GM21576 (cell line): ENCODE data around the gene SPATA13.

Source experiments
- ATAC-seq: cut with Tn5 transposase; IDR thresholded peaks from one replicate; pipeline ENCODE4 v1.9.1; 2021; ENCODE audit warnings: mild to moderate bottlenecking, moderate library complexity; ENCODE audit not compliant: unreplicated experiment

SPATA13 gene

GRCh38 chr13:24218977-24219376 lies 58.5 kb downstream of the SPATA13 start:
- ATAC-seq = no peak

- no peak for ATAC-seq
These were observed 59.7 kb downstream of the SPATA13 start for GRCh38 chr13:24220086-24220703.

GRCh38 chr13:24221007-24221406 lies 60.5 kb downstream of the SPATA13 start:
- ATAC-seq = no peak

GRCh38 chr13:24222756-24223155 lies 62.2 kb downstream of the SPATA13 start:
- no peak for ATAC-seq

DNA sequence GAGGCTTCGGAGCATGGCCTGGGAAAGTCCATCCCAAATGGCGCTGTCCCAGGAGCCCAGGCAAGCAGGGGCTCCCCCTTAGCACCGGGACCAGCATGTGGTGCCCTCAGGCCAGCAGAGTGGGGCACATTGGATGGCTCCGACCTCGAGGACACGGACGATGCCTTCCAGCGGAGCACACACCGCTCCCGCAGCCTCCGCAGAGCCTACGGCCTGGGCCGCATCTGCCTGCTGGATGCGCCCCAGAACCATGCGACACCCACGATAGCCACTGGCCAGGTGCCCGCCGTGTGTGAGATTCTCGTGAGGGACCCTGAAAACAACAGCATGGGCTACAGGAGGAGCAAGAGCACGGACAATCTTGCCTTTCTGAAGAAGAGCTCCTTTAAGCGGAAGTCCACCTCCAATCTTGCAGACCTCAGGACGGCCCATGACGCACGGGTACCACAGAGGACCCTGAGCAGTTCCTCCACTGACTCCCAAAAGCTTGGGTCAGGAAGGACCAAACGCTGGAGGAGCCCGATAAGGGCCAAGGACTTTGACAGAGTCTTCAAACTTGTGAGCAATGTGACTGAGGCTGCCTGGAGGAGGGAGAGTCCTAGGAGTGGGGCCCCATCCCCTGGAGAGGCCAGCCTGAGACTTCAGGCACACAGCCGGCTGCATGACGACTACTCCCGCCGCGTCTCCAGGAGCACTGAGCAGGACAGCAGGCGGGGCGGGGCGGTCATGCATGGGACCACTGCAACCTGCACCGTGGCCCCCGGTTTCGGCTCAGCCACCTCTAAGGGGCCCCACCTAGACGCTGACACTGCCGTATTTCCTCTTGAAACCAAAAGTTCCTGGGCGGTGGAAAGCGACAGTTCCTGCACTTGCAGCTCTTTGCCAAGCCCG lies 63.1 kb downstream of the SPATA13 start:
- ATAC-seq = peak; percentile 43

- ATAC-seq = peak; percentile 24
These were observed 63.7 kb downstream of the SPATA13 start for GRCh38 chr13:24224232-24224680.

- no peak for ATAC-seq
These were observed 64.5 kb downstream of the SPATA13 start for GRCh38 chr13:24225062-24225461.

GRCh38 chr13:24225930-24226329 lies 65.4 kb downstream of the SPATA13 start:
- ATAC-seq = no peak

DNA sequence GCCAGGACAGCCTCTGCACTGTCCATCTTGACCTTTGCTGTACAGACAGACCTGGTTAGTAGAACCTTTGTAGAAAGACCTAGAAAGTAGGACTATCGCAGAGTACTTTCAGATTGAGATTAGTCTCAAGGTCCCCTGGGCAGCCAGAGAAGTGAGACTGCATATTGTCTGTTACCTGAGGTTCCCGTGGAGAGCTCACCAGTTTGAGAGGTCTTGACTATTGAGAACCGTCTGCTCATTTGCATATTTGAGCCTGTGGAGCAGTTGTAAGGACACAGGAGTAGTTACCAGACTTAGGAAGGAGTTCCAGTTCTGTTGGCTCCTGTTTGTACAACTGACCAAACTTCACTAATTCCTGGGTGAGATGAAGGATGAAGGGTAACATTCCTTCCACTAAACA lies 66.2 kb downstream of the SPATA13 start:
- no peak for ATAC-seq

DNA sequence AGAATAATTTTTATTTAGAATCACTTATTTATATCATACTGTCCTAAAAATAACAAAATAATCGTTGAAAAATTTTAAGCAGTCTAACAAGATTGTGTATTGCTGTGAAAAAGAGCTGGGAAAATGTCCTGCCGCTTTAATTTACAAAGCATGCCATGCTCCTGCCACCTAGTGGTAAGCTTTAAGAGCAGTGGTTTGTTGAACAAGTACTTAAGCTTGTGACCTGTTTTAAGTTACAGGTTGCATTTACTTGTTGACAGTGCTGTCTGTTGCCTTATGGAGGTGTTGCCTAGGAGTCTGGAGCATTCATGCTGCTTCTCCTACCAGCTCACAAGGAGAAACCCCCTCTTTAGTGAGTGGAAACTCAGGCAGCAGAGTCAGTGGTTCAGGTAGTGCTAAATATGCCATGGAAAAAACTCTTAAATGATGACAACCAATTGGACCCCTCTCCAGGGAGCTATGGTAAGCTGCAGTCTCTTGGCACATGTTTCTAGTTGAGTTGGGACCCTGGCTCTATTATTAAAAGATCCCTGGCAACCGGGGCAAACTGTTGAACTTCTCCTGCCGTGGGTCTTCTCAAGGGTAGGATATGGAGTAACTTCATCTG lies 68.4 kb downstream of the SPATA13 start:
- ATAC-seq = no peak

DNA sequence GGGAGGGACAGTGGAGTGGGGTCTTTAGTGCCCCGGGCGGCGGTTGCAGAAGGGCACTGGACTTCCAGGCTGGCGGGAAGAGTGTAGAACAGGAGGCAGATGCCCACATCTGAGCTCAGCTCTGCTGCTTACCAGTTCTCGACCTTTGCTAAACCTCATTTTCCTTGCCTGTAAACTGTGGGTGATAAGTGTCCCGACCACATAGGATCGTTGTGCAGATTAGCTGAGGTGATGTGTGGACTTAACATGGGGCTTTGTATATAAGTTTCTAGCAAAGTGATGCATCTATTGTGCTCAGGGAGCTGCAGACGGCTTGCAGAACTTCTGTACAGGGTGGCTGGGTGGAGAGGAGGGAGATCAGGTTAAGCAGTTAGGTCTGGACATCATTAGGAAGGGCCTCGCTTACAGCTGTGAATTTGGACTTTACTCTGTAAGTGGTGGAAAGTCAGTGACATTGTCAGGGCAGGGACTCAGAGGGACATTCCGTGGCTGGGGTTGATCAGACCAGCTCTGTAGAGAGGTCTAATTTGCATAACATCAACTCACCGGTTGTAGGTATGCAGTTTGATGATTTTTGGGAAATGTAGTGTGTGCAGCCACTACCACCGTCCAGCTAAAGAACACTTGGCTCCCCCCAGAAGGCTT lies 70.0 kb downstream of the SPATA13 start:
- ATAC-seq = no peak

- no peak for ATAC-seq
These were observed 70.9 kb downstream of the SPATA13 start for GRCh38 chr13:24231377-24231776.

DNA sequence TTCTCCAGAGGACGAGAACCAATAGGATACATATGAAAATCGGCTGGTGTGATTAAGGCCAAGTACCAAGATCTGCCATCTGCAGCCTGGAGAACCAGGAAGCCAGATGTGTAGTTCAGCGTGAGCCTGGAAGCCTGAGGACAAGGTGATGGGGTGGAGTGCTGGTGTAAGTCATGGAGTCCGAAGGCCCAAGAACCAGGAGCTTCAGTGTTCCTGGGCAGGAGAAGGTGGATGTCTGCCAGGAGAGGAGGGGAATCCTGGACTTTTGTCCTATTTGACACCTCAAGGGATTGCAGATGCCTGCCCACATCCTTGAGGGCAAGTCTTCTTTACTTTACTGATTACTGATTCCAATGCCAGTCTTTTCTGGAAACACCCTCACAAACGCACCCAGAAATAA lies 71.5 kb downstream of the SPATA13 start:
- no peak for ATAC-seq

- no peak for ATAC-seq
These were observed 72.0 kb downstream of the SPATA13 start for GRCh38 chr13:24232474-24232873.

DNA sequence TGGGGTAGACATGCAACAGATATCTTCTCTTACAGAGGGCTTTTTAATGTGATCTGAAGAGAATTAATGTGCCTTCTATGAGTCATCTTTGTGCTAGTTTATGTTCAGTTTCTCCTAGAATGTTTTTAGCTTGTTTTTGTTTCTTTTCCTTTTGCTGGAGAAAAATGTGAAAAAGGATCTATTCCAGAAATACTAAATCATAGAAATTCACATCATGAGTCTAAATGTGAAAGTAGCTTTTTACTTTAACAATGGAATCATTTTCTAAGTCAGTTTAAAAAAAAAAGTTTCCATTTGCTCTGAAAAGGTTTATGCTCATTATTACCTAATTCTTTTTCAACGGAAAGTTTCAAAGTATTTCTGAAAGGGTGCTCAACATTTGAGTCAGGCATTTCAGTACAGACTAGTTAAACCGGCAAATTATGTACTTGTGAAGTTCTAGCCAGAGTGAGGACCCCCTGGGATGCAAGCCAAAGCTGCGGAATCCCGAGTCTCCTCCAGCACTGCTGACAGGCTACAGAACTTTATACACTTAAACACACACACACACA lies 72.9 kb downstream of the SPATA13 start:
- no peak for ATAC-seq

GRCh38 chr13:24234200-24234915 lies 73.8 kb downstream of the SPATA13 start:
- ATAC-seq = no peak

DNA sequence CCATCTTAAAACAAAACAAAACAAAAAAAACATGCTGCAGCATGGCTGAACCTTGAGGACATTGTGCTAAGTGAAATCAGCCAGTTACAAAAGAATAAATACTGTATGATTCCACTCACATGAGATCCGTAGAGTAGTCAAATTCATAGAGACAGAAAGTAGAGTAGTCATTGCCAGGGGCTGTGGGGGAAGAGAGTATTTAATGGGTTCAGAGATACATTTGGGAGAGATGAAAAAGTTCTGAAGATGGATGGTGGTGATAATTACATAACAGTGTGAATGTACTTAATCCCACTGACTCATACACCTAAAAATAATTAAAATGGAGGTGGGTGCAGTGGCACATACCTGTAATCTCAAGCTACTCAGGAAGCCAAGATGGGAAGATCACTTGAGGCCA lies 76.8 kb downstream of the SPATA13 start:
- no peak for ATAC-seq

DNA sequence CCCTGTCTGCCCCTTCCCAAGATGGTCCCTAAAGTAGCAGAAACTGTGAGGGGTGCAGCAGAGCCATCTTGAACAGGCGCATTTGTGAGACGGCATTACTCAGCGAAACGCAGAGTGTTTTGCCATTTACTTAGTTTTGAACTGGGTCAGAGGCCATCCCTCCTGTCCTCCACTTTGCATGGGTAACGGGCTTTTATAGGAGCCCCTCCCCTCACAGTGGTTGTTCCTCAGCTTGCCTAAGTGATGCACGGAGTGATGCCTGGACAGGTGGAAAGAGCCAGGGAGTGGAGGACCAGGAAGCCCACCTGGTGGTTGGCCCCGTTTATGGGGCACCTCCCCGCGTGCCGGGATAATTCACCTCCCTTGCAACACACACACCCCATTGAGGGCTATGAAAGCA lies 80.8 kb downstream of the SPATA13 start:
- no peak for ATAC-seq

- ATAC-seq = no peak
These were observed 81.6 kb downstream of the SPATA13 start for GRCh38 chr13:24242100-24242499.

GRCh38 chr13:24243302-24243701 lies 82.8 kb downstream of the SPATA13 start:
- ATAC-seq = no peak
